A549 (cell line): ENCODE data around the gene PTPRA. TPM values are rescaled to one million over a fixed set of nuclear protein-coding genes. Genes with fewer than 3 reads are reported as not detected.
A peak's percentile ranks its signal among the peaks of the same experiment; 100 is the strongest.

Experiments used
- ATAC-seq, 2 experiments: fragments of 200-7000 bp in 1 of 2; fragments of >200 bp in 1 of 2; cut with Nextera tagmentation in 1 of 2; cut with Tn5 transposase in 1 of 2; 3 replicates each; pipeline versions ENCODE4 v1.8.0 to v1.9.1; 2018 to 2020; ENCODE audit warnings: mild to moderate bottlenecking in 1 of 2, moderate library complexity in 1 of 2
- CTCF ChIA-PET: fragments of 300-600 bp; sonication (Branson Sonifier 250); formaldehyde crosslinking; extraction: SDS; loops from one replicate; lab custom pipeline; 2021; ENCODE audit warnings: antibody characterized with exemption, inconsistent platforms; lab: Yijun Ruan, JAX
- POLR2A ChIA-PET: fragments of 350-600 bp; formaldehyde crosslinking; extraction: SDS; loops from one replicate; lab custom pipeline; 2021; ENCODE audit warnings: antibody characterized with exemption, inconsistent platforms; lab: Yijun Ruan, JAX
- DNase-seq, 2 experiments: peaks; one replicate each; pipeline versions ENCODE4 v3.0.0 to v3.0.0-alpha.2; 2011 to 2016; ENCODE audit warnings: low read depth in 1 of 2, low spot score in 1 of 2
- FAIRE-seq: peaks from 2 replicates; lab custom pipeline; 2011; peaks lifted over from hg19 to GRCh38; lab: Jason Lieb, UNC
- H3K27ac ChIP-seq, 2 experiments: fragments of >200 bp; sonication (Bioruptor Twin); formaldehyde crosslinking; 3 replicates each; pipeline ENCODE4 v1.5.1; 2016 to 2017
- H3K4me1 ChIP-seq: fragments of >200 bp; sonication (Bioruptor Twin); formaldehyde crosslinking; 3 replicates; pipeline ENCODE4 v1.6.1; 2016
- H3K4me2 ChIP-seq: fragments of >200 bp; sonication (Bioruptor Twin); formaldehyde crosslinking; 3 replicates; pipeline ENCODE4 v1.6.1; 2016
- H3K4me3 ChIP-seq: fragments of >200 bp; sonication (Bioruptor Twin); formaldehyde crosslinking; 3 replicates; pipeline ENCODE4 v1.5.1; 2016
- H3K9me3 ChIP-seq: fragments of >200 bp; sonication (Bioruptor Twin); formaldehyde crosslinking; 3 replicates; pipeline ENCODE4 v1.6.1; 2016
- BCL3 ChIP-seq: fragments of >200 bp; sonication (Bioruptor Twin); formaldehyde crosslinking; IDR thresholded peaks from 3 replicates; pipeline ENCODE4 v1.6.1; 2016
- CBX2 ChIP-seq: fragments of 200-600 bp; sonication (generic); IDR thresholded peaks from 2 replicates; pipeline ENCODE4 v1.6.1; 2016; ENCODE audit warnings: low read depth, mild to moderate bottlenecking, borderline replicate concordance
- CTCF ChIP-seq: fragments of >200 bp; sonication (Bioruptor Twin); formaldehyde crosslinking; IDR thresholded peaks from 3 replicates; pipeline ENCODE4 v1.5.1; 2016
- E2F6 ChIP-seq: IDR thresholded peaks from 2 replicates; pipeline ENCODE4 v1.6.1; 2012; ENCODE audit warnings: low read depth, borderline replicate concordance
- EHMT2 ChIP-seq: fragments of 200-600 bp; sonication (generic); IDR thresholded peaks from 2 replicates; pipeline ENCODE4 v1.6.1; 2016; ENCODE audit warnings: antibody characterized with exemption, low read depth, mild to moderate bottlenecking, moderate library complexity
- EP300 ChIP-seq, 2 experiments: fragments of >200 bp; sonication (Bioruptor Twin); formaldehyde crosslinking; IDR thresholded peaks; 2 replicates in 1 of 2; 3 replicates in 1 of 2; pipeline ENCODE4 v1.6.1; 2016 to 2017
- HDAC2 ChIP-seq: fragments of 200-600 bp; sonication (generic); IDR thresholded peaks from 2 replicates; pipeline ENCODE4 v1.6.1; 2016
- HOXB5 ChIP-seq: fragments of 250-450 bp; sonication (Bioruptor Pico); IDR thresholded peaks from 2 replicates; pipeline ENCODE4 v1.5.0; 2020; ENCODE audit warnings: mild to moderate bottlenecking, moderate library complexity
- JUN ChIP-seq, 2 experiments: fragments of >200 bp; sonication (Bioruptor Twin); formaldehyde crosslinking; IDR thresholded peaks; 2 replicates in 1 of 2; 3 replicates in 1 of 2; pipeline ENCODE4 v1.6.1; 2016 to 2017
- JUNB ChIP-seq: fragments of >200 bp; sonication (Bioruptor Twin); formaldehyde crosslinking; IDR thresholded peaks from 2 replicates; pipeline ENCODE4 v1.6.1; 2016
- KDM1A ChIP-seq: fragments of 200-600 bp; sonication (generic); IDR thresholded peaks from 2 replicates; pipeline ENCODE4 v1.6.1; 2016; ENCODE audit warnings: low read depth, mild to moderate bottlenecking
- PBX3 ChIP-seq: IDR thresholded peaks from 2 replicates; pipeline ENCODE4 v1.6.1; 2012
- PHF8 ChIP-seq: fragments of 200-600 bp; sonication (generic); IDR thresholded peaks from 2 replicates; pipeline ENCODE4 v1.6.1; 2016; ENCODE audit warnings: low read depth, mild to moderate bottlenecking, antibody characterized with exemption, moderate library complexity, borderline replicate concordance
- RAD21 ChIP-seq, 2 experiments: fragments of >200 bp in 1 of 2; sonication (Bioruptor Twin) in 1 of 2; formaldehyde crosslinking in 1 of 2; IDR thresholded peaks in 1 of 2; conservative IDR thresholded peaks in 1 of 2; 2 replicates in 1 of 2; 3 replicates in 1 of 2; pipeline ENCODE4 v1.6.1; 2012 to 2018; ENCODE audit warnings: inconsistent platforms in 1 of 2
- SMC3 ChIP-seq: fragments of >200 bp; sonication (Bioruptor Twin); formaldehyde crosslinking; IDR thresholded peaks from 3 replicates; pipeline ENCODE4 v1.6.1; 2018; ENCODE audit warnings: inconsistent platforms
- ZC3H11A ChIP-seq: fragments of 450-650 bp; IDR thresholded peaks from 2 replicates; pipeline ENCODE4 v1.6.1; 2014; ENCODE audit warnings: antibody characterized with exemption, mild to moderate bottlenecking
- ZNF302 ChIP-seq: fragments of 250-450 bp; sonication (Bioruptor Pico); IDR thresholded peaks from 2 replicates; pipeline ENCODE4 v1.9.0; 2021; ENCODE audit warnings: inconsistent platforms, mild to moderate bottlenecking, moderate library complexity
- WGBS: methylation state at CpG from one replicate; pipeline ENCODE4 v1.1.6; 2017; ENCODE audit errors: missing lambda C conversion rate; 5-methylcytosine and 5-hydroxymethylcytosine counted together
- polyA plus RNA-seq, 4 experiments: library from polyadenylated mRNA; depleted of rRNA in 3 of 4; stranded (reverse); fragments of >200 nt; fragmentation: RNase III in 1 of 4; extraction: RNeasy Plus Mini Kit Qiagen cat#74134 plus additional on column Dnase treatment in 1 of 4; gene quantifications; 2 replicates in 3 of 4; 3 replicates in 1 of 4; pipeline ENCODE4 v1.2.3, GENCODE V29; 2011 to 2017

Gene PTPRA
- polyA plus RNA-seq, 2 of the 4 experiments (the other 2 are of a cell fraction): 29.2 to 83.2 TPM

- Histone ChIP-seq H3K9me3 (no peaks in the 10 kb centered on the region; the same call in 2 of the 3 replicates), H3K4me1 (no peaks in the 10 kb centered on the region), H3K4me2 (no peak overlapping the region), H3K27ac (no peak overlapping the region), H3K4me3 (no peak overlapping the region)
- WGBS: 62% methylated on average over 2 of the region's 2 CpGs
- POLR2A ChIA-PET: no interaction called here
- FAIRE-seq (no peak), ATAC-seq (no peak), DNase-seq (no peak)
- CTCF ChIA-PET: no interaction called here
- TF ChIP-seq CTCF: no peak
Measured at GRCh38 chr20:2909953-2910352, 36.7 kb downstream of the PTPRA start.

GRCh38 chr20:2911200-2911599 is 37.9 kb downstream of the PTPRA start:
- Histone ChIP-seq H3K4me3 (no peak overlapping the region), H3K4me1 (no peaks in the 10 kb centered on the region), H3K4me2 (no peak overlapping the region), H3K27ac (no peak overlapping the region)
- ATAC-seq: no peak
- peak; percentile 98 for FAIRE-seq
- TF ChIP-seq ZNF302: no peak
- TF ChIP-seq JUN (IDR thresholded peaks at IDR 0.05): no peak
- TF ChIP-seq HDAC2: no peak
- TF ChIP-seq PHF8: no peak
- TF ChIP-seq E2F6: no peak
- no peak for TF ChIP-seq HOXB5 (CRISPR knock-in tag)
- TF ChIP-seq, all 56 proteins: peak for 0
- H3K9me3 ChIP-seq: 0 out of 3 replicates have a peak, but pooled peaks cover 3% of the 10 kb centered on the region
- no peak for DNase-seq
- ChIA-PET CTCF (interaction anchor here (1.2 kb wide), 1 partner anchor 24 kb away, joined by 3 read pairs; no protein-coding TSS in a partner anchor), POLR2A (no interaction called here)

- POLR2A ChIA-PET: no interaction called here
- CTCF ChIA-PET: interaction anchor here (0.6 to 1.2 kb wide), 6 partner anchors 9 to 122 kb away, joined by 3 to 5 read pairs (median 3); no protein-coding TSS in a partner anchor
- TF ChIP-seq EHMT2 (no peak), RAD21 (conservative IDR thresholded peaks at IDR 0.05 in 1 of 2, IDR thresholded peaks at IDR 0.05 in 1 of 2) (peak; percentile 55 to 61; a peak in 4 of 5 replicates), KDM1A (no peak), BCL3 (no peak), CTCF (peak; percentile 51), SMC3 (peak; percentile 39; the same call in 2 of the 3 replicates)
- Histone ChIP-seq H3K27ac (no peak overlapping the region), H3K9me3 (0 out of 3 replicates have a peak, but pooled peaks cover 5% of the 10 kb centered on the region), H3K4me3 (no peak overlapping the region), H3K4me1 (peaks cover 9% of the 10 kb centered on the region), H3K4me2 (no peak overlapping the region)
- peak in 1 of 2 experiments; percentile 38 for DNase-seq
- FAIRE-seq: peak; percentile 7
- ATAC-seq: peak; percentile 71 to 77; a peak in 3 of 6 replicates
Measured at GRCh38 chr20:2914160-2914559, 40.9 kb downstream of the PTPRA start.

GRCh38 chr20:2917266-2917665 is 44.0 kb downstream of the PTPRA start:
- POLR2A ChIA-PET: no interaction called here
- peaks cover 22% of the 10 kb centered on the region for H3K4me1 ChIP-seq
- no peak overlapping the region for H3K27ac ChIP-seq
- ATAC-seq (no peak), DNase-seq (no peak), FAIRE-seq (no peak)
- H3K4me3 ChIP-seq: no peak overlapping the region
- no peak overlapping the region for H3K4me2 ChIP-seq
- 0 out of 3 replicates have a peak, but pooled peaks cover 5% of the 10 kb centered on the region for H3K9me3 ChIP-seq
- TF ChIP-seq ZC3H11A: no peak
- no peak for TF ChIP-seq PBX3
- no peak for TF ChIP-seq KDM1A
- TF ChIP-seq HDAC2: no peak
- TF ChIP-seq JUNB: no peak
- no peak for TF ChIP-seq EP300 (IDR thresholded peaks at IDR 0.05)
- no peak for TF ChIP-seq CBX2
- CTCF ChIA-PET: interaction anchor here (0.8 to 1.5 kb wide), 5 partner anchors 11 to 84 kb away, joined by 3 to 6 read pairs (median 4); partner anchors contain the start of gene PTPRA
